HUES6 (cell line): ENCODE data around the gene RRAGD.

Experiments
- H3K27ac ChIP-seq: 2 replicates; pipeline ENCODE4 v1.7.0; 2013; ENCODE audit warnings: low read depth, mild to moderate bottlenecking, low read length, inconsistent platforms
- H3K27me3 ChIP-seq: 2 replicates; pipeline ENCODE4 v1.6.1; 2013; ENCODE audit warnings: low read length; ENCODE audit not compliant: control insufficient read depth, insufficient read depth
- H3K36me3 ChIP-seq: 2 replicates; pipeline ENCODE4 v1.6.1; 2013; ENCODE audit warnings: low read length; ENCODE audit not compliant: control insufficient read depth, insufficient read depth
- H3K4me1 ChIP-seq: 2 replicates; pipeline ENCODE4 v1.6.1; 2013; ENCODE audit warnings: low read length; ENCODE audit not compliant: control insufficient read depth, insufficient read depth
- H3K4me3 ChIP-seq: 2 replicates; pipeline ENCODE4 v1.5.1; 2013; ENCODE audit warnings: low read depth, low read length
- H3K9ac ChIP-seq: one replicate; pipeline ENCODE4 v1.6.1; 2013; ENCODE audit warnings: mild to moderate bottlenecking, low read length
- H3K9me3 ChIP-seq: 2 replicates; pipeline ENCODE4 v1.6.1; 2013; ENCODE audit warnings: low read depth, low read length; ENCODE audit not compliant: control insufficient read depth, insufficient read depth

The RRAGD gene

GRCh38 chr6:89356642-89357170, 55.4 kb downstream of the RRAGD start:
- Histone ChIP-seq H3K4me1 (peaks cover 7% of the 10 kb centered on the region), H3K27ac (no peak overlapping the region), H3K9ac (no peak overlapping the region), H3K4me3 (no peak overlapping the region), H3K36me3 (no peaks in the 10 kb centered on the region), H3K9me3 (no peaks in the 10 kb centered on the region), H3K27me3 (peaks cover under 1% of the 10 kb centered on the region; the same call in 1 of the 2 replicates)

- Histone ChIP-seq H3K36me3 (no peaks in the 10 kb centered on the region), H3K9ac (no peak overlapping the region), H3K4me1 (peaks cover 13% of the 10 kb centered on the region), H3K27ac (no peak overlapping the region), H3K9me3 (no peaks in the 10 kb centered on the region), H3K4me3 (no peak overlapping the region), H3K27me3 (peaks cover 5% of the 10 kb centered on the region; the same call in 1 of the 2 replicates)
These were observed 56.4 kb downstream of the RRAGD start for GRCh38 chr6:89355511-89356194.

GRCh38 chr6:89353702-89354392, 58.2 kb downstream of the RRAGD start:
- no peaks in the 10 kb centered on the region for H3K36me3 ChIP-seq
- H3K27ac ChIP-seq, result no peak overlapping the region
- H3K9me3 ChIP-seq, result no peaks in the 10 kb centered on the region
- peaks cover 11% of the 10 kb centered on the region; the same call in 1 of the 2 replicates for H3K4me1 ChIP-seq
- H3K27me3 ChIP-seq, result peaks cover 5% of the 10 kb centered on the region; the same call in 1 of the 2 replicates
- H3K9ac ChIP-seq, result no peak overlapping the region
- no peak overlapping the region for H3K4me3 ChIP-seq

- H3K4me3 ChIP-seq, result peak overlapping the region; percentile 68
- peaks cover 18% of the 10 kb centered on the region; the same call in 1 of the 2 replicates for H3K4me1 ChIP-seq
- no peaks in the 10 kb centered on the region for H3K36me3 ChIP-seq
- peak overlapping the region; percentile 36; the same call in 1 of the 2 replicates for H3K27ac ChIP-seq
- peak overlapping the region; percentile 97 for H3K9ac ChIP-seq
- no peaks in the 10 kb centered on the region for H3K9me3 ChIP-seq
- peaks cover 5% of the 10 kb centered on the region; the same call in 1 of the 2 replicates for H3K27me3 ChIP-seq
These were observed 58.9 kb downstream of the RRAGD start for GRCh38 chr6:89353118-89353556.

- H3K27me3 ChIP-seq, result peaks cover 5% of the 10 kb centered on the region; the same call in 1 of the 2 replicates
- no peaks in the 10 kb centered on the region for H3K9me3 ChIP-seq
- peaks cover 24% of the 10 kb centered on the region; the same call in 1 of the 2 replicates for H3K4me1 ChIP-seq
- H3K9ac ChIP-seq, result peak within 1 kb of the TSS; percentile 97
- H3K27ac ChIP-seq, result peak within 1 kb of the TSS; percentile 36; the same call in 1 of the 2 replicates
- peak within 1 kb of the TSS; percentile 68 for H3K4me3 ChIP-seq
- no peaks in the 10 kb centered on the region for H3K36me3 ChIP-seq
These were observed 59.6 kb downstream of the RRAGD start, which contains the start of gene UBE2J1 for GRCh38 chr6:89352278-89353117. UBE2J1 (minus strand) TSS chr6:89352722; CDS start chr6:89352569, 153 bp downstream.

GRCh38 chr6:89351671-89352277, 60.3 kb downstream of the RRAGD start:
- H3K36me3 ChIP-seq, result no peaks in the 10 kb centered on the region
- H3K4me1 ChIP-seq, result peaks cover 31% of the 10 kb centered on the region

GRCh38 chr6:89350281-89350966, 61.6 kb downstream of the RRAGD start:
- H3K27me3 ChIP-seq, result peaks cover 5% of the 10 kb centered on the region; the same call in 1 of the 2 replicates
- no peak overlapping the region for H3K27ac ChIP-seq
- H3K36me3 ChIP-seq, result no peaks in the 10 kb centered on the region
- H3K9ac ChIP-seq, result no peak overlapping the region
- H3K4me3 ChIP-seq, result no peak overlapping the region
- H3K4me1 ChIP-seq, result peaks cover 39% of the 10 kb centered on the region
- no peaks in the 10 kb centered on the region for H3K9me3 ChIP-seq

More at GRCh38 chr6:89351671-89352277, 60.3 kb downstream of the RRAGD start:
- Histone ChIP-seq H3K27me3 (peaks cover 5% of the 10 kb centered on the region; the same call in 1 of the 2 replicates), H3K27ac (no peak overlapping the region), H3K9ac (peak overlapping the region; percentile 97), H3K4me3 (peak overlapping the region; percentile 68), H3K9me3 (no peaks in the 10 kb centered on the region)

GRCh38 chr6:89348372-89348771, 63.7 kb downstream of the RRAGD start:
- Histone ChIP-seq H3K4me1 (peaks cover 39% of the 10 kb centered on the region), H3K9me3 (no peaks in the 10 kb centered on the region), H3K9ac (peak overlapping the region; percentile 30), H3K36me3 (no peaks in the 10 kb centered on the region), H3K4me3 (no peak overlapping the region; the same call in 1 of the 2 replicates), H3K27ac (peak overlapping the region; percentile 58; the same call in 1 of the 2 replicates), H3K27me3 (peaks cover 5% of the 10 kb centered on the region; the same call in 1 of the 2 replicates)

GRCh38 chr6:89347825-89348224, 64.2 kb downstream of the RRAGD start:
- peaks cover 39% of the 10 kb centered on the region for H3K4me1 ChIP-seq
- no peak overlapping the region; the same call in 1 of the 2 replicates for H3K4me3 ChIP-seq
- no peaks in the 10 kb centered on the region for H3K36me3 ChIP-seq
- H3K27me3 ChIP-seq, result peaks cover 5% of the 10 kb centered on the region; the same call in 1 of the 2 replicates
- H3K9me3 ChIP-seq, result no peaks in the 10 kb centered on the region
- peak overlapping the region; percentile 30 for H3K9ac ChIP-seq
- H3K27ac ChIP-seq, result peak overlapping the region; percentile 58; the same call in 1 of the 2 replicates
